Esophagus muscularis mucosa (tissue), 4 donors: ENCODE measurements around the gene LRRC8C.

Experiments used
- CTCF ChIP-seq, 3 experiments: fragments of 200-600 bp in 2 of 3; fragments of 450-650 bp in 1 of 3; sonication (generic) in 2 of 3; IDR thresholded peaks; one replicate each; pipeline ENCODE4 v1.5.1; 2017 to 2019; ENCODE audit warnings: antibody characterized with exemption in 3 of 3, mild to moderate bottlenecking in 2 of 3, moderate library complexity in 1 of 3
- EP300 ChIP-seq: sonication (generic); formaldehyde crosslinking; IDR thresholded peaks from one replicate; pipeline ENCODE4 v1.6.1; 2017; ENCODE audit warnings: antibody characterized with exemption
- POLR2A ChIP-seq: fragments of 450-650 bp; IDR thresholded peaks from one replicate; pipeline ENCODE4 v1.6.1; 2017; ENCODE audit warnings: antibody characterized with exemption, moderate library complexity, mild to moderate bottlenecking, low read depth
- POLR2AphosphoS5 ChIP-seq, 2 donors: sonication (generic); formaldehyde crosslinking; IDR thresholded peaks; one replicate each; pipeline ENCODE4 v1.6.1; 2017; ENCODE audit warnings: antibody characterized with exemption in 2 of 2

- no peak for TF ChIP-seq CTCF (IDR thresholded peaks at IDR 0.05)
- no peak for TF ChIP-seq POLR2A
- no peak for TF ChIP-seq POLR2AphosphoS5 (IDR thresholded peaks at IDR 0.05)
- TF ChIP-seq EP300: no peak
Measured at GRCh38 chr1:89624314-89624713, 8.6 kb upstream of the LRRC8C start.
